Upper lobe of left lung (tissue), 6 donors: ENCODE measurements around the gene KATNAL1. TPM values are rescaled to one million over a fixed set of nuclear protein-coding genes. Genes with fewer than 3 reads are reported as not detected.

Source experiments
- ATAC-seq, 2 donors: fragments of 200-7000 bp; cut with Tn5 transposase; one replicate each; pipeline ENCODE4 v1.9.1; 2022; ENCODE audit warnings: mild to moderate bottlenecking in 2 of 2, moderate library complexity in 2 of 2; ENCODE audit not compliant: low FRiP score in 2 of 2
- DNase-seq, 2 donors: peaks; one replicate each; pipeline ENCODE4 v3.0.0-alpha.2; 2019 to 2020
- H3K27ac ChIP-seq, 4 donors: fragments of 200-600 bp; sonication (generic); one replicate each; pipeline ENCODE4 v1.5.1; 2016 to 2019
- H3K27me3 ChIP-seq, 4 donors: fragments of 200-600 bp; sonication (generic); one replicate each; pipeline ENCODE4 v1.5.1; 2017 to 2019
- H3K36me3 ChIP-seq, 4 donors: fragments of 200-600 bp; sonication (generic); one replicate each; pipeline ENCODE4 v1.5.1; 2016 to 2019
- H3K4me1 ChIP-seq, 4 donors: fragments of 200-600 bp; sonication (generic); one replicate each; pipeline ENCODE4 v1.5.1; 2018 to 2019
- H3K4me3 ChIP-seq, 4 donors: fragments of 200-600 bp; sonication (generic); one replicate each; pipeline ENCODE4 v1.5.1; 2017 to 2019; ENCODE audit warnings: mild to moderate bottlenecking in 2 of 4, moderate library complexity in 1 of 4
- H3K9me3 ChIP-seq, 4 donors: fragments of 200-600 bp; sonication (generic); one replicate each; pipeline ENCODE4 v1.5.1; 2018 to 2019
- CTCF ChIP-seq, 6 experiments: fragments of 450-650 bp in 4 of 6; fragments of 200-600 bp in 2 of 6; sonication (generic) in 2 of 6; IDR thresholded peaks; one replicate each; pipeline ENCODE4 v1.5.1; 2016 to 2019; ENCODE audit warnings: antibody characterized with exemption in 6 of 6
- EP300 ChIP-seq, 4 donors: sonication (generic); formaldehyde crosslinking; IDR thresholded peaks; one replicate each; pipeline ENCODE4 v1.5.1; 2017; ENCODE audit warnings: antibody characterized with exemption in 4 of 4, control low read depth in 2 of 4
- POLR2A ChIP-seq, 4 donors: fragments of 450-650 bp; IDR thresholded peaks; one replicate each; pipeline ENCODE4 v1.5.1; 2016 to 2017; ENCODE audit warnings: antibody characterized with exemption in 4 of 4, mild to moderate bottlenecking in 2 of 4
- POLR2AphosphoS5 ChIP-seq, 2 donors: sonication (generic); formaldehyde crosslinking; IDR thresholded peaks; one replicate each; pipeline ENCODE4 v1.5.1; 2017; ENCODE audit warnings: antibody characterized with exemption in 2 of 2
- WGBS, 2 donors: methylation state at CpG; one replicate each; pipeline ENCODE4 v1.1.5; 2017 to 2018; 5-methylcytosine and 5-hydroxymethylcytosine counted together
- total RNA-seq, 6 donors: library from RNA; depleted of rRNA in 4 of 6; stranded (reverse); fragments of >200 nt in 4 of 6; gene quantifications; one replicate each; pipeline versions ENCODE4 v1.1.0 to v1.2.1, GENCODE V29; 2016 to 2021
- donor health status: DM: no; HTN: no; CAD: no; lungs with moderate emphysema.
- donor health status: DM: no; HTN: yes; CAD: no; lungs with severe emphysema.

Gene KATNAL1
- total RNA-seq, 6 donors from 2014 or later: 5.7 to 35.5 (median 13.9) TPM

DNA sequence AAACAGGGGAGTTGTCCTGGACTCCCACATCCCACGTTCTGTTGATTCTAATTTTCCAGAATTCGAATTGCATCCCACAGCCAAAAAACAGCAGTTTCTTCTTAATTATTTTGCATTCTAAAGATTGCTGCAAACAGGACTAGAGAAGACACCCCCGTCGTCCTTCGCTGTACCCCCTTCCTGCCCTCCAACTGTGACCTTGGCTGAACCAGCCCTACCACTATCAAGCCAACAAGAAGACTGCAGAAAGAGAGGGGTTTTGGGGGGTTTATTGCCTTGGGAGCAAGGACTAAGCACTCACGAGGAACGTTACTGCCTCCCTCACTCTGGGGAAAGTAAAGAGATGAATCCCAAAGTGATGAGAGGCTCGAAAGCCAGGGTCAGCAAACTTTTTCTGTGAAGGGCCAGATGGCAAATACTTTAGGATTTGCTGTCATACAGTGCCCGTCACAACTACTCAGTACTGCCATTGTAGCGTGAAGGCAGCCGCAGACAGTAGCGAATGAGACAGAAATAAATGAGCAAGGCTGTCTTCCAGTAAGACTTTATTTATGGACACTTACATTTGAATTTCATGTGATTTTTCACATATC lies 32.5 kb upstream of the KATNAL1 start:
- Histone ChIP-seq H3K36me3 (no peaks in the 10 kb centered on the region), H3K4me1 (peaks cover 4 to 14% (median 8%) of the 10 kb centered on the region in 4 donors), H3K27ac (no peak overlapping the region), H3K4me3 (no peak overlapping the region), H3K27me3 (no peaks in the 10 kb centered on the region), H3K9me3 (no peaks in the 10 kb centered on the region)
- DNase-seq (no peak), ATAC-seq (no peak)
- 70 to 78% methylated on average over 12 of the region's 12 CpGs for WGBS, 2 donors
- no peak for TF ChIP-seq EP300 (IDR thresholded peaks at IDR 0.05)
- TF ChIP-seq POLR2AphosphoS5 (IDR thresholded peaks at IDR 0.05): no peak
- TF ChIP-seq CTCF (IDR thresholded peaks at IDR 0.05): no peak
- no peak for TF ChIP-seq POLR2A (IDR thresholded peaks at IDR 0.05)

GRCh38 chr13:30338952-30339351 lies 31.6 kb upstream of the KATNAL1 start:
- DNase-seq: no peak
- WGBS, 2 donors: 75 to 86% methylated on average over 3 of the region's 3 CpGs
- no peak for ATAC-seq
- H3K27ac ChIP-seq: no peak overlapping the region
- no peak overlapping the region for H3K4me3 ChIP-seq
- peaks cover 4 to 14% (median 8%) of the 10 kb centered on the region in 4 donors for H3K4me1 ChIP-seq
- TF ChIP-seq POLR2A (IDR thresholded peaks at IDR 0.05) (no peak), EP300 (IDR thresholded peaks at IDR 0.05) (no peak), CTCF (IDR thresholded peaks at IDR 0.05) (no peak), POLR2AphosphoS5 (IDR thresholded peaks at IDR 0.05) (no peak)
- H3K27me3 ChIP-seq: no peaks in the 10 kb centered on the region
- H3K36me3 ChIP-seq: no peaks in the 10 kb centered on the region
- no peaks in the 10 kb centered on the region for H3K9me3 ChIP-seq

DNA sequence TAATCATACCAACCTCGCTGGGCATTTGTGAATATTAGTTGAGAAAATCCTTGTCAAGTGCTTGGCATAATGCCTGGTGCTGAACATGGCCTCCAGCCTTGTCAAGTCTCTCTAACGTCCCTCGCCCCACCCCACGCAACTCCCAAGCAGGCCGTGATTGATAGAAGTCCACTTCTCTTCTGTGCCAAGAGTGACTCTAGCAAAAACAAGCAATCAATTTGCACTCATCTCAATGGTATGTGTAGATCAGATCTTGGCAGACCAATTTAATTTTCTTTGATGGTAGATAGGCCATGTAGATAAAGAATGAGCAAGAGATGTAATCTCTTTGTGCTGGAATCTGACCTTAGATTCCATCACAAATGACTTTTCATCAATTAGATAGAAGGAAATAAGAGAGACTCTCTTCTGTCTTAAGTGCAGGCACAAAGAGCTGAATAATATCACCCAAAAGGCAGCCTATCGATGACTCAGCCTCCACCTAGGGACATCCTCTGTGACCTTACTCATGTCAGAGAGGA lies 31.0 kb upstream of the KATNAL1 start:
- ATAC-seq (no peak), DNase-seq (no peak)
- Histone ChIP-seq H3K4me1 (peaks cover 4 to 14% (median 8%) of the 10 kb centered on the region in 4 donors), H3K27ac (no peak overlapping the region), H3K36me3 (no peaks in the 10 kb centered on the region), H3K9me3 (no peaks in the 10 kb centered on the region), H3K27me3 (no peaks in the 10 kb centered on the region), H3K4me3 (no peak overlapping the region)
- 58% methylated on average over 6 of the region's 6 CpGs for WGBS, 2 donors
- TF ChIP-seq EP300 (IDR thresholded peaks at IDR 0.05) (no peak), POLR2A (IDR thresholded peaks at IDR 0.05) (no peak), CTCF (IDR thresholded peaks at IDR 0.05) (no peak)

- WGBS, 2 donors: 76 to 83% methylated on average over 6 of the region's 6 CpGs
- ATAC-seq (no peak), DNase-seq (no peak)
- Histone ChIP-seq H3K4me3 (no peak overlapping the region), H3K36me3 (no peaks in the 10 kb centered on the region), H3K4me1 (peaks cover 4 to 9% (median 6%) of the 10 kb centered on the region in 4 donors), H3K27ac (no peak overlapping the region), H3K27me3 (no peaks in the 10 kb centered on the region), H3K9me3 (no peaks in the 10 kb centered on the region)
- TF ChIP-seq CTCF (IDR thresholded peaks at IDR 0.05): no peak
- TF ChIP-seq EP300 (IDR thresholded peaks at IDR 0.05): no peak
- no peak for TF ChIP-seq POLR2A (IDR thresholded peaks at IDR 0.05)
- TF ChIP-seq POLR2AphosphoS5 (IDR thresholded peaks at IDR 0.05): no peak
Measured at GRCh38 chr13:30337061-30337610, 29.8 kb upstream of the KATNAL1 start.
